Measurements from ENCODE around the gene CCDC180.

GRCh38 chr9:97277953-97278352 lies 29.5 kb upstream of the CCDC180 start:
- no peak for TF ChIP-seq CTCF (IDR thresholded peaks at IDR 0.05)
- TF ChIP-seq POLR2A (IDR thresholded peaks at IDR 0.05) = no peak

Measured in uterus (tissue), 2 donors.